ENCODE results near the gene CARMIL1.

DNA sequence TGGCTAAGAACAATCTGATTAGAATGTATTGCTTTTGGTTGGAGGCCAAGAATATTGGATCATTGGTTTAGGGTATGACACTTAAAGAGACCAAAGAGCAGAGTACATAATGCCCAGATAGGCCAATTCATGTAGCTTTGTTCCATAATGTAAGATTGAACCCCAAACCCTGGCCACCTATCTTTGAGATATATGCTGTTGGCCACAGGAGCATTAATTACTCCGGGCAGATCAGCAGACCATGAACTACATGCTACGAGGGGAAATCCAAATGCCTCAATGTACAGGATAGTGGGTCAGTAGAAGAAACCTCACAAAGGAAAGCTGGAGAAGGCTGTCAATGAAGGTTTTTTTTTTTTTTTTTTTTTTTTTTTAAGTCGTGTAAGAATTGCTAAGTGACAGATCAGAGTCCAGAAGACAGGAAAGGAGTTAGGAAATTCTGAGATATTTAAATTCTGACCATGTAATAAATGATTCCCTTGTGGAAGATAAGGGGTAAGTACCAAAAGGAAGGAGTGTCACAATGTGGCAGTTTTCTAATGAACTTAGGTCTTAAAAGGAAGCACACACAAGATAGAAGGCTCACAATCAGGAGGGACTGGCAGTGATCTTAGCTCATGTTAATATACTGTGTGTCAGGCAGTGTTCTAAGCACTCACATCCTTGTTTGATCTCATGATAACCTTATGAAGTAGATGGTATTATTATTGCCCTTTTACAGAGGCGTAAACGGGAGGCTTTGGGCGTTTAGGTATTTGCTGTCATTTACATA, 61.4 kb downstream of the CARMIL1 start:
- no peak for TF ChIP-seq HDGF (IDR thresholded peaks at IDR 0.05; ENCODE audit: borderline replicate concordance)
- no peak for TF ChIP-seq FOXA1 (IDR thresholded peaks at IDR 0.05)
- no peak for TF ChIP-seq SUZ12 (IDR thresholded peaks at IDR 0.05)
- TF ChIP-seq, protein P1, sequence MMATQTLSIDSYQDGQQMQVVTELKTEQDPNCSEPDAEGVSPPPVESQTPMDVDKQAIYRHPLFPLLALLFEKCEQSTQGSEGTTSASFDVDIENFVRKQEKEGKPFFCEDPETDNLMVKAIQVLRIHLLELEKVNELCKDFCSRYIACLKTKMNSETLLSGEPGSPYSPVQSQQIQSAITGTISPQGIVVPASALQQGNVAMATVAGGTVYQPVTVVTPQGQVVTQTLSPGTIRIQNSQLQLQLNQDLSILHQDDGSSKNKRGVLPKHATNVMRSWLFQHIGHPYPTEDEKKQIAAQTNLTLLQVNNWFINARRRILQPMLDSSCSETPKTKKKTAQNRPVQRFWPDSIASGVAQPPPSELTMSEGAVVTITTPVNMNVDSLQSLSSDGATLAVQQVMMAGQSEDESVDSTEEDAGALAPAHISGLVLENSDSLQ (IDR thresholded peaks at IDR 0.05) = no peak
- TF ChIP-seq BHLHE40 (IDR thresholded peaks at IDR 0.05; ENCODE audit: borderline replicate concordance) = no peak
- TF ChIP-seq NFRKB (IDR thresholded peaks at IDR 0.05) = no peak
- no peak for TF ChIP-seq FOXM1 (IDR thresholded peaks at IDR 0.05; ENCODE audit: borderline replicate concordance)
- no peak for TF ChIP-seq SP1 (IDR thresholded peaks at IDR 0.05)
- TF ChIP-seq TARDBP (IDR thresholded peaks at IDR 0.05) = no peak
- no peak for TF ChIP-seq ELF4 (IDR thresholded peaks at IDR 0.05)
- no peak for TF ChIP-seq CTBP1 (IDR thresholded peaks at IDR 0.05; ENCODE audit: borderline replicate concordance)
- no peak for TF ChIP-seq ZNF384 (IDR thresholded peaks at IDR 0.05)

All from HEK293T (cell line).